HG02588 (cell line): Measurements from ENCODE around the gene EHD1.
A peak's percentile ranks its signal among the peaks of the same experiment; 100 is the strongest.

Source experiments
- ATAC-seq: cut with Tn5 transposase; IDR thresholded peaks from one replicate; pipeline ENCODE4 v1.9.1; 2021; ENCODE audit warnings: mild to moderate bottlenecking, moderate library complexity; ENCODE audit not compliant: unreplicated experiment

The EHD1 gene

DNA sequence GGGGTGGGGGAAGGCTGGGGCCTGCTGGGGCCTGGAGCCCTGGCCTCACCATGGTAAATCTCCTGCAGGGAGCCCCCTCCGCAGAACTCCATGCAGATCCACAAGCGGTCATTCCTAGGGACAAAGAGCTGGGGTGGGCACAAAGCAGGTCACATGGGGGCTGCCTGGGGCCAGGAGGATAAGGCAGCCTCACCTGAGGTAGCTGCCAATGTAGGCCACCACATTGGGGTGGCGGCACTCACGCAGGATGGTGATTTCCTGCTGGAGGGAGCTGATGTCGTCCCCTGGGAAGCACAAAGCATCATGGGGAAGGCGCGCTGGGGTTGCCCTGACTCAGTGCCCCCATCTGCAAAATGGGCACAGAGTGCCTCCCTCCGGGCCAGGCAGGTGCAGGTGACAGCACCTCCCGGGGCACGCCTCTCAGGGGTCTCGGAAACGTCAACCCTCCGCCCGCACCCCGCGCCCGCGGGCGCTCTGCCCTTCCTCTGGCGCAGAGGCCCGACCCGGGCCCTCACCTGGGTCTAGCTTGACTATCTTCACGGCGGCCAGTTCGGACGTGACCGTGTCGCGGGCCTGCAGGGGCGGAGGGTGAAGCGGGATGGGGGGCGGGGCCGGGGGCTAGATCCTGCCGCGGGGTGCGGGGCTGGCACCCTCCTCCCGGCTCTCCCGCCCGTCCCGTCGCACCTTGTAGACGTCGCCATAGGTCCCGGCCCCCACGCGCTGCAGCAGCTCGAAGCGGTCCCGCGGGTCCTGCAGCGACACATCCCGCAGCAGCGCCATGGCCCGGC, 75.9 kb downstream of the EHD1 start:
- peak; percentile 16 for ATAC-seq
